ENCODE data around the gene ST3GAL6.

DNA sequence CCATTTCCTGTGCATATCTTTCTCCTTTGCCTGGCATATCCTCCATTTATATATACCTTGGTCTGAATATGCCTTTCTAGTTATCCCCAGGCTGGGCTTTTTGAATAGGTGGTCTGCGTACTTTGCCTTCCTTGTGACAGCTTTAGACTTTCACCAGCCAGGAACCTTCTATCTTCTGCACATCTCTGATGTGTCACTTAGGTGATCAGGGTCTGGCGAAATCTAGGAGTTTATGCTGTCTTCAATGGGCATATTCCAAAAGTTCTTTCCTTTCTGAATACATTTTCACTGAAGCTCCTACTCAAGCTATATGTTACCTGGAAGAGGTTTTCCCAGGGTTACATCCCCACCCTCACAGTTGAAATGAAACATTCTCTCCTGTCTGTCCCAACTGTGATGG is 27.8 kb upstream of the ST3GAL6 start:
- TF ChIP-seq, protein P1, sequence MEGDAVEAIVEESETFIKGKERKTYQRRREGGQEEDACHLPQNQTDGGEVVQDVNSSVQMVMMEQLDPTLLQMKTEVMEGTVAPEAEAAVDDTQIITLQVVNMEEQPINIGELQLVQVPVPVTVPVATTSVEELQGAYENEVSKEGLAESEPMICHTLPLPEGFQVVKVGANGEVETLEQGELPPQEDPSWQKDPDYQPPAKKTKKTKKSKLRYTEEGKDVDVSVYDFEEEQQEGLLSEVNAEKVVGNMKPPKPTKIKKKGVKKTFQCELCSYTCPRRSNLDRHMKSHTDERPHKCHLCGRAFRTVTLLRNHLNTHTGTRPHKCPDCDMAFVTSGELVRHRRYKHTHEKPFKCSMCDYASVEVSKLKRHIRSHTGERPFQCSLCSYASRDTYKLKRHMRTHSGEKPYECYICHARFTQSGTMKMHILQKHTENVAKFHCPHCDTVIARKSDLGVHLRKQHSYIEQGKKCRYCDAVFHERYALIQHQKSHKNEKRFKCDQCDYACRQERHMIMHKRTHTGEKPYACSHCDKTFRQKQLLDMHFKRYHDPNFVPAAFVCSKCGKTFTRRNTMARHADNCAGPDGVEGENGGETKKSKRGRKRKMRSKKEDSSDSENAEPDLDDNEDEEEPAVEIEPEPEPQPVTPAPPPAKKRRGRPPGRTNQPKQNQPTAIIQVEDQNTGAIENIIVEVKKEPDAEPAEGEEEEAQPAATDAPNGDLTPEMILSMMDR (CRISPR knock-in tag; IDR thresholded peaks at IDR 0.05) = no peak
- no peak for TF ChIP-seq CREB1 (IDR thresholded peaks at IDR 0.05)
- no peak for TF ChIP-seq CREB1 (CRISPR knock-in tag; IDR thresholded peaks at IDR 0.05)
- TF ChIP-seq, protein P2, sequence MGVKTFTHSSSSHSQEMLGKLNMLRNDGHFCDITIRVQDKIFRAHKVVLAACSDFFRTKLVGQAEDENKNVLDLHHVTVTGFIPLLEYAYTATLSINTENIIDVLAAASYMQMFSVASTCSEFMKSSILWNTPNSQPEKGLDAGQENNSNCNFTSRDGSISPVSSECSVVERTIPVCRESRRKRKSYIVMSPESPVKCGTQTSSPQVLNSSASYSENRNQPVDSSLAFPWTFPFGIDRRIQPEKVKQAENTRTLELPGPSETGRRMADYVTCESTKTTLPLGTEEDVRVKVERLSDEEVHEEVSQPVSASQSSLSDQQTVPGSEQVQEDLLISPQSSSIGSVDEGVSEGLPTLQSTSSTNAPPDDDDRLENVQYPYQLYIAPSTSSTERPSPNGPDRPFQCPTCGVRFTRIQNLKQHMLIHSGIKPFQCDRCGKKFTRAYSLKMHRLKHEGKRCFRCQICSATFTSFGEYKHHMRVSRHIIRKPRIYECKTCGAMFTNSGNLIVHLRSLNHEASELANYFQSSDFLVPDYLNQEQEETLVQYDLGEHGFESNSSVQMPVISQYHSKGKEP (CRISPR knock-in tag; IDR thresholded peaks at IDR 0.05) = no peak
- TF ChIP-seq, protein P3, sequence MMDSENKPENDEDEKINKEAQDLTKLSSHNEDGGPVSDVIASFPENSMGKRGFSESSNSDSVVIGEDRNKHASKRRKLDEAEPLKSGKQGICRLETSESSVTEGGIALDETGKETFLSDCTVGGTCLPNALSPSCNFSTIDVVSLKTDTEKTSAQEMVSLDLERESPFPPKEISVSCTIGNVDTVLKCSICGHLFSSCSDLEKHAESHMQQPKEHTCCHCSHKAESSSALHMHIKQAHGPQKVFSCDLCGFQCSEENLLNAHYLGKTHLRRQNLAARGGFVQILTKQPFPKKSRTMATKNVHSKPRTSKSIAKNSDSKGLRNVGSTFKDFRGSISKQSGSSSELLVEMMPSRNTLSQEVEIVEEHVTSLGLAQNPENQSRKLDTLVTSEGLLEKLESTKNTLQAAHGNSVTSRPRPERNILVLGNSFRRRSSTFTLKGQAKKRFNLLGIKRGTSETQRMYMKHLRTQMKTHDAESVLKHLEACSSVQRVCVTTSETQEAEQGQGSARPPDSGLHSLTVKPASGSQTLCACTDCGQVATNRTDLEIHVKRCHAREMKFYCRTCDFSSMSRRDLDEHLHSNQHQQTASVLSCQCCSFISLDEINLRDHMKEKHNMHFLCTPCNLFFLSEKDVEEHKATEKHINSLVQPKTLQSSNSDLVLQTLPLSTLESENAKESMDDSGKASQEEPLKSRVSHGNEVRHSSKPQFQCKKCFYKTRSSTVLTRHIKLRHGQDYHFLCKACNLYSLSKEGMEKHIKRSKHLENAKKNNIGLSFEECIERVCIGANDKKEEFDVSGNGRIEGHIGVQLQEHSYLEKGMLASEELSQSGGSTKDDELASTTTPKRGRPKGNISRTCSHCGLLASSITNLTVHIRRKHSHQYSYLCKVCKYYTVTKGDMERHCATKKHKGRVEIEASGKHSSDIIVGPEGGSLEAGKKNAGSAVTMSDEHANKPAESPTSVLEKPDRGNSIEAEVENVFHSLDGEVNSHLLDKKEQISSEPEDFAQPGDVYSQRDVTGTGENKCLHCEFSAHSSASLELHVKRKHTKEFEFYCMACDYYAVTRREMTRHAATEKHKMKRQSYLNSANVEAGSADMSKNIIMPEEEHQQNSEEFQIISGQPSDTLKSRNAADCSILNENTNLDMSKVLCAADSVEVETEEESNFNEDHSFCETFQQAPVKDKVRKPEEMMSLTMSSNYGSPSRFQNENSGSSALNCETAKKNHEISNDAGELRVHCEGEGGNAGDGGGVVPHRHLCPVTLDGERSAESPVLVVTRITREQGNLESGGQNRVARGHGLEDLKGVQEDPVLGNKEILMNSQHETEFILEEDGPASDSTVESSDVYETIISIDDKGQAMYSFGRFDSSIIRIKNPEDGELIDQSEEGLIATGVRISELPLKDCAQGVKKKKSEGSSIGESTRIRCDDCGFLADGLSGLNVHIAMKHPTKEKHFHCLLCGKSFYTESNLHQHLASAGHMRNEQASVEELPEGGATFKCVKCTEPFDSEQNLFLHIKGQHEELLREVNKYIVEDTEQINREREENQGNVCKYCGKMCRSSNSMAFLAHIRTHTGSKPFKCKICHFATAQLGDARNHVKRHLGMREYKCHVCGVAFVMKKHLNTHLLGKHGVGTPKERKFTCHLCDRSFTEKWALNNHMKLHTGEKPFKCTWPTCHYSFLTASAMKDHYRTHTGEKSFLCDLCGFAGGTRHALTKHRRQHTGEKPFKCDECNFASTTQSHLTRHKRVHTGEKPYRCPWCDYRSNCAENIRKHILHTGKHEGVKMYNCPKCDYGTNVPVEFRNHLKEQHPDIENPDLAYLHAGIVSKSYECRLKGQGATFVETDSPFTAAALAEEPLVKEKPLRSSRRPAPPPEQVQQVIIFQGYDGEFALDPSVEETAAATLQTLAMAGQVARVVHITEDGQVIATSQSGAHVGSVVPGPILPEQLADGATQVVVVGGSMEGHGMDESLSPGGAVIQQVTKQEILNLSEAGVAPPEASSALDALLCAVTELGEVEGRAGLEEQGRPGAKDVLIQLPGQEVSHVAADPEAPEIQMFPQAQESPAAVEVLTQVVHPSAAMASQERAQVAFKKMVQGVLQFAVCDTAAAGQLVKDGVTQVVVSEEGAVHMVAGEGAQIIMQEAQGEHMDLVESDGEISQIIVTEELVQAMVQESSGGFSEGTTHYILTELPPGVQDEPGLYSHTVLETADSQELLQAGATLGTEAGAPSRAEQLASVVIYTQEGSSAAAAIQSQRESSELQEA (CRISPR knock-in tag; IDR thresholded peaks at IDR 0.05; ENCODE audit: not compliant biosample characterization) = no peak
- no peak for TF ChIP-seq ZNF260 (CRISPR knock-in tag; IDR thresholded peaks at IDR 0.05; ENCODE audit: borderline replicate concordance, low read depth)
- no peak for TF ChIP-seq CHD4 (IDR thresholded peaks at IDR 0.05; ENCODE audit: borderline replicate concordance, low read length)
- no peak for TF ChIP-seq SP2 (CRISPR knock-in tag; IDR thresholded peaks at IDR 0.05)
- TF ChIP-seq ZNF253 (CRISPR knock-in tag; IDR thresholded peaks at IDR 0.05; ENCODE audit: borderline replicate concordance) = no peak
